Left lobe of liver (tissue), 2 donors: ENCODE data around the gene ZNF276. TPM values are rescaled to one million over a fixed set of nuclear protein-coding genes. Genes with fewer than 3 reads are reported as not detected.
A peak's percentile ranks its signal among the peaks of the same experiment; 100 is the strongest.

Experiments used
- ATAC-seq: fragments of 200-7000 bp; cut with Tn5 transposase; one replicate; pipeline ENCODE4 v1.9.1; 2020; ENCODE audit warnings: mild to moderate bottlenecking, moderate library complexity
- DNase-seq: peaks from one replicate; pipeline ENCODE4 v3.0.0-alpha.2; 2020; ENCODE audit warnings: low spot score
- total RNA-seq: library from RNA; stranded (reverse); gene quantifications from one replicate; pipeline ENCODE4 v1.2.1, GENCODE V29; 2021
- donor health status: DM: no; HTN: no; CAD: no; lungs with moderate emphysema.
- donor health status: DM: no; HTN: yes; CAD: no.

ZNF276 gene
- total RNA-seq, 1 donor from 2014 or later, result 13.2 TPM

- ATAC-seq (peak; percentile 77), DNase-seq (no peak)
Measured at GRCh38 chr16:89711601-89712273, 9.6 kb upstream of the ZNF276 start.

GRCh38 chr16:89712274-89712781 is 9.0 kb upstream of the ZNF276 start:
- no peak for ATAC-seq
- DNase-seq, result no peak

GRCh38 chr16:89716493-89716892 is 4.8 kb upstream of the ZNF276 start:
- DNase-seq (no peak), ATAC-seq (no peak)

- DNase-seq (no peak), ATAC-seq (no peak)
Measured at GRCh38 chr16:89716916-89717687, 4.2 kb upstream of the ZNF276 start.

- DNase-seq (no peak), ATAC-seq (no peak)
Measured at GRCh38 chr16:89717688-89718505, 3.4 kb upstream of the ZNF276 start.

GRCh38 chr16:89720551-89720812 is 855 bp upstream of the ZNF276 start:
- peak; percentile 51 for ATAC-seq
- DNase-seq, result peak; percentile 82

- ATAC-seq (peak; percentile 33), DNase-seq (peak; percentile 77)
Measured at GRCh38 chr16:89721546-89722391, 432 bp downstream of the ZNF276 start.

- peak; percentile 65 for DNase-seq
- peak; percentile 4 for ATAC-seq
Measured at GRCh38 chr16:89722392-89723278, 1.3 kb downstream of the ZNF276 start.

- ATAC-seq (no peak), DNase-seq (no peak)
Measured at GRCh38 chr16:89723279-89724250, 2.2 kb downstream of the ZNF276 start.

- DNase-seq, result no peak
- no peak for ATAC-seq
Measured at GRCh38 chr16:89727406-89728120, 6.2 kb downstream of the ZNF276 start.

GRCh38 chr16:89729293-89729692 is 8.0 kb downstream of the ZNF276 start:
- ATAC-seq (peak; percentile 9), DNase-seq (no peak)

GRCh38 chr16:89729863-89730593 is 8.7 kb downstream of the ZNF276 start:
- ATAC-seq (peak; percentile 94), DNase-seq (peak; percentile 83)

GRCh38 chr16:89730610-89731234 is 9.4 kb downstream of the ZNF276 start:
- ATAC-seq, result no peak
- no peak for DNase-seq

- no peak for ATAC-seq
- DNase-seq, result no peak
Measured at GRCh38 chr16:89732142-89732917, 11.0 kb downstream of the ZNF276 start.

GRCh38 chr16:89732918-89733242 is 11.5 kb downstream of the ZNF276 start:
- no peak for DNase-seq
- ATAC-seq, result no peak

GRCh38 chr16:89733322-89733721 is 12.0 kb downstream of the ZNF276 start:
- DNase-seq (no peak), ATAC-seq (no peak)
